Liver (tissue), 9 donors: ENCODE data around the gene MYOC. TPM values are rescaled to one million over a fixed set of nuclear protein-coding genes. Genes with fewer than 3 reads are reported as not detected.
"Not testable (repeated sequence)": the region's sequence is repeated elsewhere in the genome, so short reads cannot be mapped to it uniquely, and the experiment has no call there.

ENCODE experiments used
- DNase-seq: peaks from one replicate; pipeline ENCODE4 v3.0.0-alpha.2; 2017; ENCODE audit warnings: low spot score
- H3K27ac ChIP-seq, 2 donors: one replicate each; pipeline ENCODE4 v1.7.0; 2013; ENCODE audit warnings: inconsistent platforms in 2 of 2, low read length in 2 of 2, control low read depth in 1 of 2, low read depth in 1 of 2, mild to moderate bottlenecking in 1 of 2
- H3K27me3 ChIP-seq, 4 donors: one replicate each; pipeline versions ENCODE4 v1.6.1 to v1.7.0; 2013; ENCODE audit warnings: low read length in 3 of 4, inconsistent platforms in 1 of 4, mild to moderate bottlenecking in 1 of 4, moderate library complexity in 1 of 4; ENCODE audit not compliant: control insufficient read depth in 4 of 4, insufficient read depth in 4 of 4
- H3K36me3 ChIP-seq, 4 donors: one replicate each; pipeline versions ENCODE4 v1.6.1 to v1.7.0; 2013; ENCODE audit warnings: low read length in 3 of 4, mild to moderate bottlenecking in 3 of 4, low read depth in 1 of 4, moderate library complexity in 1 of 4; ENCODE audit not compliant: control insufficient read depth in 4 of 4, insufficient read depth in 3 of 4
- H3K4me1 ChIP-seq, 4 donors: one replicate each; pipeline versions ENCODE4 v1.6.1 to v1.7.0; 2013; ENCODE audit warnings: low read length in 3 of 4, mild to moderate bottlenecking in 3 of 4, moderate library complexity in 1 of 4; ENCODE audit not compliant: control insufficient read depth in 4 of 4, insufficient read depth in 4 of 4
- H3K4me3 ChIP-seq, 3 donors: one replicate each; pipeline versions ENCODE4 v1.6.1 to v1.7.0; 2013; ENCODE audit warnings: low read length in 3 of 3, control low read depth in 1 of 3, low read depth in 1 of 3, mild to moderate bottlenecking in 1 of 3
- H3K9ac ChIP-seq, 2 donors: one replicate each; pipeline ENCODE4 v1.7.0; 2013; ENCODE audit warnings: low read length in 2 of 2, mild to moderate bottlenecking in 2 of 2, moderate library complexity in 2 of 2, control low read depth in 1 of 2, low read depth in 1 of 2
- H3K9me3 ChIP-seq, 4 donors: one replicate each; pipeline versions ENCODE4 v1.6.1 to v1.7.0; 2013; ENCODE audit warnings: low read length in 3 of 4; ENCODE audit not compliant: control insufficient read depth in 4 of 4
- FOXA2 ChIP-seq: IDR thresholded peaks from 2 replicates; pipeline ENCODE4 v1.6.1; 2016; ENCODE audit warnings: antibody characterized with exemption
- GABPA ChIP-seq, 2 donors: IDR thresholded peaks in 1 of 2; conservative IDR thresholded peaks in 1 of 2; 2 replicates each; pipeline ENCODE4 v1.6.1; 2016; ENCODE audit warnings: antibody characterized with exemption in 2 of 2, mild to moderate bottlenecking in 1 of 2, moderate library complexity in 1 of 2
- HNF4G ChIP-seq: IDR thresholded peaks from 2 replicates; pipeline ENCODE4 v1.6.1; 2016; ENCODE audit warnings: antibody characterized with exemption
- JUND ChIP-seq, 2 donors: IDR thresholded peaks; 2 replicates each; pipeline ENCODE4 v1.6.1; 2016; ENCODE audit warnings: antibody characterized with exemption in 2 of 2
- TAF1 ChIP-seq: conservative IDR thresholded peaks from 2 replicates; pipeline ENCODE4 v1.6.1; 2016; ENCODE audit warnings: antibody characterized with exemption, mild to moderate bottlenecking
- WGBS: extraction: QIAGEN DNeasy Blood & Tissue Kit; methylation state at CpG from one replicate; pipeline ENCODE4 v1.1.7; 2013; 5-methylcytosine and 5-hydroxymethylcytosine counted together
- polyA plus RNA-seq, 2 donors: library from polyadenylated mRNA; stranded (reverse) in 1 of 2; unstranded in 1 of 2; fragments of 200-250 nt in 1 of 2; fragments of >200 nt in 1 of 2; fragmentation: Nextera tagmentation in 1 of 2; extraction: Ambion mirVana in 1 of 2; gene quantifications; one replicate each; pipeline versions ENCODE4 v1.2.1 to v1.2.3, GENCODE V29; 2013 to 2015
- total RNA-seq, 2 donors: library from RNA; depleted of rRNA; stranded (reverse); fragments of >200 nt; gene quantifications; one replicate each; pipeline ENCODE4 v1.2.3, GENCODE V29; 2014
- TF ChIP-seq, protein P1 (sequence below): IDR thresholded peaks from 2 replicates; pipeline ENCODE4 v1.6.1; 2016; ENCODE audit warnings: antibody characterized with exemption
- TF ChIP-seq, protein P2 (sequence below): IDR thresholded peaks from 2 replicates; pipeline ENCODE4 v1.6.1; 2016; ENCODE audit warnings: antibody characterized with exemption
- TF ChIP-seq, protein P3 (sequence below): IDR thresholded peaks from 2 replicates; pipeline ENCODE4 v1.6.1; 2016; ENCODE audit warnings: antibody characterized with exemption
- TF ChIP-seq, protein P4 (sequence below): IDR thresholded peaks from 2 replicates; pipeline ENCODE4 v1.6.1; 2016; ENCODE audit warnings: antibody characterized with exemption, mild to moderate bottlenecking
- donor health status: healthy.
- donor health status: healthy.
- donor health status: healthy.
- donor health status: healthy.
- donor health status: healthy.

The MYOC gene
- total and polyA plus RNA-seq, 4 donors: 0.17 to 0.18 TPM; not detected in 2

DNA sequence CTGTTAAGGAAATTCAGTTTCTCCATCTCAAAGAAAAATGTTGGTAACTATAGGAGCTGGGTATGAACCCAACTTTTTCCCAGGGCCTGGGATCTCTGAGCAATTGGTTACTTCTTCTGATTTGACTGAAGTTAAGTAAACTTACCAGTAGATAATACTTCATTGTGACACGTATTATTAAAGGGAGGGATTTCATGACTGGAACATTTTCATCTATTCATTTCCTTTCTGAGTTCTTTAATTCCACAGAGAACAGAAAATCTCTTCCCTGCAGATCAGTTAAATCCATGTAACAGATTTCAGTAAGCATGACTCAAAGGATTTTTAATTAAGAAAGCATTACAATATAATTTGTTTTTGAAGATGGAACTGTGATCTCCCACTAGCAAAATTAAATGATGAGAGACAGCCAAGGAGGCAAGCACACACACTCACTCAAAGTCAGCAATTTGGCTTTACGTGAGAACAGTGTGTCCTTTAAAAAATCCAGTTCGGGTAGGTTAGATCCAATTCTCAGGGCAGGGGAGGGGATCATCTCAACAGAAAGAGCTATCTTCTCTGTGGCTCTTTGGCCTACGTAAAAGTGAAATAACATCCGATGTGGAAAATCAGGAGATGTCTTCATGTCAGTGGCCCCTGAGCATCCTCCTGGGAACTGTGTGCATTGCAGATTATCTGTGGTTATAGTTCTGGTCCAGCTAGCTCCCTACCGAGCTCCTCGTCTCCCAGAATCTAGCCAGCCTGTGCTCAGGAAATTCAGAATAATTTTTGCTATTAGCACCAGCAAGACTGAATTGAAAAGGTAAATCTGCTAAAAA is 10.8 kb upstream of the MYOC start (continued):
- no peak for TF ChIP-seq GABPA (IDR thresholded peaks at IDR 0.05 in 1 of 2, conservative IDR thresholded peaks at IDR 0.05 in 1 of 2)

DNA sequence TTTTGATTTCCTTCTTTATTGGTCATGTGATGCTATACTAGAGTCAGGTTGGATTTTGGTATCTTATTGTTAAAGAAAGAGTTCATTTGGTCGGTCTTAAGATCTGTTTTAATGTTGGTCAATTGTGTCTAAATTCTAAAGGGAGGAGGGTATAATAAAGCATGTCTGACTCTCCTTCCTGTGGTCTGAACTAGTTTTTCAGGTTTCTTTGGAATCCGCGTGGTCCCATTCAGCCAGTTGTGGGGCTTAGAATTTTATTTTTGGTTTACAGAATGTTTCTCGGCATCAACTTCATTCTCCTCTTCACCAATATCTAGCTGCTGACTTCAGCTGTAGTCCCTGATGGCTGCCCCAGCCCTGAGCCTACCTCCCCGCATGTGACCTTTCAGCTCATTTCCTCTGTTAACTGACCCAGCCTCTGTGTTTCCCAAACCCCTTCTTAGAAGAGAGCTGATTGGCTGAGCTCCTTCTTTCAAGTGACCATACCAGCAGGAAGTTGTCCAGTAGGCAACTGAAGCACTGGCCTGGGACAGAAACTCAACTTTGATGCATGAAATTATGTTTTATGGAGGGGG is 8.7 kb upstream of the MYOC start:
- Histone ChIP-seq H3K27ac (no peak overlapping the region), H3K9me3 (no peaks in the 10 kb centered on the region), H3K9ac (no peak overlapping the region), H3K27me3 (no peaks in the 10 kb centered on the region), H3K4me1 (peaks cover 0 to under 1% (median 0%) of the 10 kb centered on the region in 4 donors), H3K4me3 (no peak overlapping the region), H3K36me3 (no peaks in the 10 kb centered on the region)
- WGBS: 95% methylated on average over 5 of the region's 5 CpGs
- no peak for DNase-seq
- TF ChIP-seq FOXA2 (no peak), TAF1 (no peak), HNF4G (no peak), JUND (IDR thresholded peaks at IDR 0.05) (no peak)
- TF ChIP-seq, protein P1, sequence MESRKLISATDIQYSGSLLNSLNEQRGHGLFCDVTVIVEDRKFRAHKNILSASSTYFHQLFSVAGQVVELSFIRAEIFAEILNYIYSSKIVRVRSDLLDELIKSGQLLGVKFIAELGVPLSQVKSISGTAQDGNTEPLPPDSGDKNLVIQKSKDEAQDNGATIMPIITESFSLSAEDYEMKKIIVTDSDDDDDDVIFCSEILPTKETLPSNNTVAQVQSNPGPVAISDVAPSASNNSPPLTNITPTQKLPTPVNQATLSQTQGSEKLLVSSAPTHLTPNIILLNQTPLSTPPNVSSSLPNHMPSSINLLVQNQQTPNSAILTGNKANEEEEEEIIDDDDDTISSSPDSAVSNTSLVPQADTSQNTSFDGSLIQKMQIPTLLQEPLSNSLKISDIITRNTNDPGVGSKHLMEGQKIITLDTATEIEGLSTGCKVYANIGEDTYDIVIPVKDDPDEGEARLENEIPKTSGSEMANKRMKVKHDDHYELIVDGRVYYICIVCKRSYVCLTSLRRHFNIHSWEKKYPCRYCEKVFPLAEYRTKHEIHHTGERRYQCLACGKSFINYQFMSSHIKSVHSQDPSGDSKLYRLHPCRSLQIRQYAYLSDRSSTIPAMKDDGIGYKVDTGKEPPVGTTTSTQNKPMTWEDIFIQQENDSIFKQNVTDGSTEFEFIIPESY: no peak
- TF ChIP-seq, protein P2, sequence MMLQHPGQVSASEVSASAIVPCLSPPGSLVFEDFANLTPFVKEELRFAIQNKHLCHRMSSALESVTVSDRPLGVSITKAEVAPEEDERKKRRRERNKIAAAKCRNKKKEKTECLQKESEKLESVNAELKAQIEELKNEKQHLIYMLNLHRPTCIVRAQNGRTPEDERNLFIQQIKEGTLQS: no peak
- TF ChIP-seq, protein P3, sequence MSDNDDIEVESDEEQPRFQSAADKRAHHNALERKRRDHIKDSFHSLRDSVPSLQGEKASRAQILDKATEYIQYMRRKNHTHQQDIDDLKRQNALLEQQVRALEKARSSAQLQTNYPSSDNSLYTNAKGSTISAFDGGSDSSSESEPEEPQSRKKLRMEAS: no peak

DNA sequence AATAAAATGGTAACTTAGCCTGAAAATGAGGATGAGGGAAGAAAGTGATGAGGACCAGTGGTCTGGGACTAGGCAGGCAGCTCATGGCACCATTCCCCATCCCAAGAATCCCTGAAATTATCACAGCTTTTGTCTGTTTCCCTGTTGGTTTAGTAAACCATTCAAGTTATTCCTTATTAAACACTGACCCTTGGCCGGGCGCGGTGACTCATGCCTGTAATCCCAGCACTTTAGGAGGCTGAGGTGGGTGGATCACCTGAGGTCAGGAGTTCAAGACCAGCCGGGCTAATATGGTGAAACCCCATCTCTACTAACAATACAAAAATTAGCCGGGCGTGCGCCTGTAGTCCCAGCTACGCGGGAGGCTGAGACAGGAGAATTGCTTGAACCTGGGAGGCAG is 3.7 kb upstream of the MYOC start:
- not testable (repeated sequence) for DNase-seq, H3K27ac ChIP-seq, H3K9me3 ChIP-seq, H3K4me3 ChIP-seq, H3K27me3 ChIP-seq, H3K36me3 ChIP-seq, H3K9ac ChIP-seq
- 92% methylated on average over 9 of the region's 9 CpGs for WGBS
- peaks cover 4 to 19% (median 15%) of the 10 kb centered on the region in 4 donors for H3K4me1 ChIP-seq

DNA sequence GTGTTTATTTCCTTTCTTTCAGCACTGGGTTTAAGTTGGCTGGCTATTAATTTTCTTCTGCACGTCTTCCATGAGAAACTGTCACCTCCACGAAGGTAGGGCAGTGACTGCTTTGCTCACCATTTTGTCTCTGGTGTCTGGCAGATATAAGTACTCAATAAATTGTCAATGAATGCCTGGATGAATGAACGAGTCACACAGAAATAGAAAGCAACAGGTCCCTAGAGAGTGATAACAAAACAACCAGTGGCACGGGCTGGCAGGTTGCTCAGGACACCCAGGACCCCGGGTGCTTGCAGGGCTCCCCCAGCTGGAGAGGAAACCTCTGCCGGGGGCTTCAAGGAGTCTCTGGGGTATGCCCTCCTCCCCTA is 3.2 kb upstream of the MYOC start:
- H3K9me3 ChIP-seq: no peaks in the 10 kb centered on the region
- no peak for TF ChIP-seq HNF4G
- TF ChIP-seq, protein P4, sequence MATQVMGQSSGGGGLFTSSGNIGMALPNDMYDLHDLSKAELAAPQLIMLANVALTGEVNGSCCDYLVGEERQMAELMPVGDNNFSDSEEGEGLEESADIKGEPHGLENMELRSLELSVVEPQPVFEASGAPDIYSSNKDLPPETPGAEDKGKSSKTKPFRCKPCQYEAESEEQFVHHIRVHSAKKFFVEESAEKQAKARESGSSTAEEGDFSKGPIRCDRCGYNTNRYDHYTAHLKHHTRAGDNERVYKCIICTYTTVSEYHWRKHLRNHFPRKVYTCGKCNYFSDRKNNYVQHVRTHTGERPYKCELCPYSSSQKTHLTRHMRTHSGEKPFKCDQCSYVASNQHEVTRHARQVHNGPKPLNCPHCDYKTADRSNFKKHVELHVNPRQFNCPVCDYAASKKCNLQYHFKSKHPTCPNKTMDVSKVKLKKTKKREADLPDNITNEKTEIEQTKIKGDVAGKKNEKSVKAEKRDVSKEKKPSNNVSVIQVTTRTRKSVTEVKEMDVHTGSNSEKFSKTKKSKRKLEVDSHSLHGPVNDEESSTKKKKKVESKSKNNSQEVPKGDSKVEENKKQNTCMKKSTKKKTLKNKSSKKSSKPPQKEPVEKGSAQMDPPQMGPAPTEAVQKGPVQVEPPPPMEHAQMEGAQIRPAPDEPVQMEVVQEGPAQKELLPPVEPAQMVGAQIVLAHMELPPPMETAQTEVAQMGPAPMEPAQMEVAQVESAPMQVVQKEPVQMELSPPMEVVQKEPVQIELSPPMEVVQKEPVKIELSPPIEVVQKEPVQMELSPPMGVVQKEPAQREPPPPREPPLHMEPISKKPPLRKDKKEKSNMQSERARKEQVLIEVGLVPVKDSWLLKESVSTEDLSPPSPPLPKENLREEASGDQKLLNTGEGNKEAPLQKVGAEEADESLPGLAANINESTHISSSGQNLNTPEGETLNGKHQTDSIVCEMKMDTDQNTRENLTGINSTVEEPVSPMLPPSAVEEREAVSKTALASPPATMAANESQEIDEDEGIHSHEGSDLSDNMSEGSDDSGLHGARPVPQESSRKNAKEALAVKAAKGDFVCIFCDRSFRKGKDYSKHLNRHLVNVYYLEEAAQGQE: no peak
- H3K27me3 ChIP-seq: no peaks in the 10 kb centered on the region
- no peak overlapping the region for H3K9ac ChIP-seq
- 84% methylated on average over 6 of the region's 6 CpGs for WGBS
- H3K27ac ChIP-seq: no peak overlapping the region
- H3K36me3 ChIP-seq: no peaks in the 10 kb centered on the region
- DNase-seq: no peak
- H3K4me1 ChIP-seq: peaks cover 4 to 19% (median 15%) of the 10 kb centered on the region in 4 donors
- no peak overlapping the region for H3K4me3 ChIP-seq
